Keratinocyte (primary cell): ENCODE results near the gene UGP2. TPM values are rescaled to one million over a fixed set of nuclear protein-coding genes. Genes with fewer than 3 reads are reported as not detected.

Experiments used
- DNase-seq: peaks from one replicate; pipeline ENCODE4 v3.0.0-alpha.2; 2011; ENCODE audit warnings: low read depth, missing footprints, low spot score
- FAIRE-seq: peaks from 2 replicates; lab custom pipeline; 2011; peaks lifted over from hg19 to GRCh38; lab: Jason Lieb, UNC
- H2AFZ ChIP-seq: 2 replicates; pipeline ENCODE4 v1.6.0; 2012; ENCODE audit warnings: low read length, control low read depth, inconsistent platforms; ENCODE audit not compliant: control insufficient read depth
- H3K27ac ChIP-seq: 2 replicates; pipeline ENCODE4 v1.5.1; 2011; ENCODE audit warnings: low read length; ENCODE audit not compliant: control insufficient read depth, insufficient read depth
- H3K27me3 ChIP-seq: 3 replicates; pipeline ENCODE4 v1.6.0; 2011; ENCODE audit warnings: low read length; ENCODE audit not compliant: control insufficient read depth, insufficient read depth; ENCODE audit errors: extremely low read depth
- H3K36me3 ChIP-seq, 2 experiments: 2 replicates in 1 of 2; 3 replicates in 1 of 2; pipeline ENCODE4 v1.5.1; 2011; ENCODE audit warnings: low read length in 2 of 2, mild to moderate bottlenecking in 1 of 2; ENCODE audit not compliant: control insufficient read depth in 2 of 2, insufficient read depth in 2 of 2; ENCODE audit errors: extremely low read depth in 1 of 2
- H3K4me1 ChIP-seq: 3 replicates; pipeline ENCODE4 v1.5.1; 2011; ENCODE audit warnings: low read length; ENCODE audit not compliant: control insufficient read depth, insufficient read depth; ENCODE audit errors: extremely low read depth
- H3K4me2 ChIP-seq: 3 replicates; pipeline ENCODE4 v1.6.0; 2011; ENCODE audit warnings: low read depth, low read length; ENCODE audit not compliant: control insufficient read depth, insufficient read depth; ENCODE audit errors: extremely low read depth
- H3K4me3 ChIP-seq, 3 experiments: fragments of 200-600 bp in 1 of 3; sonication (generic) in 1 of 3; 2 replicates in 2 of 3; 3 replicates in 1 of 3; pipeline ENCODE4 v1.5.1; 2011 to 2016; ENCODE audit warnings: low read length in 3 of 3, mild to moderate bottlenecking in 3 of 3, control low read depth in 2 of 3, inconsistent platforms in 1 of 3, low read depth in 1 of 3, mixed read lengths in 1 of 3, mixed run types in 1 of 3, moderate library complexity in 1 of 3; ENCODE audit not compliant: control insufficient read depth in 2 of 3, insufficient read depth in 2 of 3; ENCODE audit errors: extremely low read depth in 1 of 3
- H3K79me2 ChIP-seq: 2 replicates; pipeline ENCODE4 v1.6.0; 2012; ENCODE audit warnings: low read length; ENCODE audit not compliant: control insufficient read depth, insufficient read depth
- H3K9ac ChIP-seq: 3 replicates; pipeline ENCODE4 v1.6.0; 2011; ENCODE audit warnings: low read length; ENCODE audit not compliant: control insufficient read depth, insufficient read depth; ENCODE audit errors: extremely low read depth
- H3K9me1 ChIP-seq: 3 replicates; pipeline ENCODE4 v1.6.0; 2011; ENCODE audit warnings: low read length; ENCODE audit not compliant: control insufficient read depth, insufficient read depth; ENCODE audit errors: extremely low read depth
- H3K9me3 ChIP-seq: 2 replicates; pipeline ENCODE4 v1.5.1; 2012; ENCODE audit warnings: low read depth, low read length; ENCODE audit not compliant: control insufficient read depth
- H4K20me1 ChIP-seq: 3 replicates; pipeline ENCODE4 v1.6.0; 2011; ENCODE audit warnings: low read length; ENCODE audit not compliant: control insufficient read depth, insufficient read depth; ENCODE audit errors: extremely low read depth
- CTCF ChIP-seq, 3 experiments: IDR thresholded peaks in 1 of 3; conservative IDR thresholded peaks in 1 of 3; optimal IDR thresholded peaks in 1 of 3; 2 replicates in 2 of 3; 3 replicates in 1 of 3; pipeline versions ENCODE3 to v1.5.1; 2011; ENCODE audit warnings: low read length in 3 of 3, mild to moderate bottlenecking in 3 of 3, moderate library complexity in 2 of 3, control low read depth in 1 of 3, inconsistent platforms in 1 of 3; ENCODE audit not compliant: insufficient read depth in 2 of 3; ENCODE audit errors: extremely low read depth in 1 of 3
- EZH2 ChIP-seq: IDR thresholded peaks from one replicate; pipeline ENCODE4 v1.6.1; 2012; ENCODE audit warnings: inconsistent platforms, mild to moderate bottlenecking, low read length, moderate library complexity
- dilution Hi-C: fragments of 300-500 bp; cut with MboI; formaldehyde crosslinking; loops from one replicate; pipeline ENCODE4 v1.7.0; 2020; ENCODE audit warnings: low sequenced_read_pairs; ENCODE audit not compliant: extremely low pct_ligation_motif_present
- polyA plus RNA-seq, 5 experiments: library from polyadenylated mRNA; depleted of rRNA in 3 of 5; stranded (reverse) in 3 of 5; stranded (forward) in 1 of 5; unstranded in 1 of 5; fragments of >200 nt; gene quantifications; 1 replicate in 1 of 5; 2 replicates in 3 of 5; 3 replicates in 1 of 5; pipeline versions ENCODE4 v1.2.1 to v1.2.3, GENCODE V29; 2011 to 2012; ENCODE audit warnings: missing spikeins in 2 of 5, low read depth in 1 of 5, low replicate concordance in 1 of 5

The UGP2 gene
- polyA plus RNA-seq, 1 donor (not counting 4 experiments of a cell fraction or from before 2014, with no cell fraction given), result 260 TPM

GRCh38 chr2:63898839-63899238 lies 57.1 kb downstream of the UGP2 start:
- no peaks in the 10 kb centered on the region for H3K79me2 ChIP-seq
- dilution Hi-C loops, result no loop called here
- no peak overlapping the region for H3K4me3 ChIP-seq
- no peak overlapping the region for H3K9ac ChIP-seq
- H4K20me1 ChIP-seq, result no peaks in the 10 kb centered on the region
- H3K36me3 ChIP-seq, result peaks cover 3 to 10% of the 10 kb centered on the region in 2 experiments
- peaks cover 2% of the 10 kb centered on the region for H3K9me1 ChIP-seq
- no peak overlapping the region for H3K27ac ChIP-seq
- H3K4me1 ChIP-seq, result no peaks in the 10 kb centered on the region
- no peak overlapping the region for H2AFZ ChIP-seq
- H3K27me3 ChIP-seq, result no peaks in the 10 kb centered on the region
- no peak for FAIRE-seq
- no peaks in the 10 kb centered on the region for H3K9me3 ChIP-seq
- no peak overlapping the region for H3K4me2 ChIP-seq
- DNase-seq, result no peak
- TF ChIP-seq CTCF (optimal IDR thresholded peaks at IDR 0.05 in 1 of 3, IDR thresholded peaks at IDR 0.05 in 1 of 3, conservative IDR thresholded peaks at IDR 0.05 in 1 of 3; ENCODE audit: extremely low read depth in 1 of 3, insufficient read depth in 2 of 3, low read length in 3 of 3) (no peak), EZH2 (no peak)

GRCh38 chr2:63899639-63900038 lies 57.9 kb downstream of the UGP2 start:
- no peak for FAIRE-seq
- TF ChIP-seq CTCF (optimal IDR thresholded peaks at IDR 0.05 in 1 of 3, IDR thresholded peaks at IDR 0.05 in 1 of 3, conservative IDR thresholded peaks at IDR 0.05 in 1 of 3; ENCODE audit: extremely low read depth in 1 of 3, insufficient read depth in 2 of 3, low read length in 3 of 3), result no peak
- no peak for TF ChIP-seq EZH2
- H3K9ac ChIP-seq, result no peak overlapping the region
- H3K9me3 ChIP-seq, result no peaks in the 10 kb centered on the region
- H3K9me1 ChIP-seq, result peaks cover 2% of the 10 kb centered on the region
- peaks cover 3 to 10% of the 10 kb centered on the region in 2 experiments for H3K36me3 ChIP-seq
- no peaks in the 10 kb centered on the region for H4K20me1 ChIP-seq
- H3K4me3 ChIP-seq, result no peak overlapping the region
- no peaks in the 10 kb centered on the region for H3K4me1 ChIP-seq
- H3K79me2 ChIP-seq, result no peaks in the 10 kb centered on the region
- H3K27me3 ChIP-seq, result no peaks in the 10 kb centered on the region
- dilution Hi-C loops, result no loop called here
- H2AFZ ChIP-seq, result no peak overlapping the region
- H3K27ac ChIP-seq, result no peak overlapping the region
- DNase-seq, result no peak
- H3K4me2 ChIP-seq, result no peak overlapping the region
